Upper lobe of right lung (tissue), 1 donor: ENCODE measurements around the gene ETFRF1. TPM values are rescaled to one million over a fixed set of nuclear protein-coding genes. Genes with fewer than 3 reads are reported as not detected.

ENCODE experiments used
- ATAC-seq: fragments of 200-7000 bp; cut with Tn5 transposase; one replicate; pipeline ENCODE4 v1.9.1; 2020; ENCODE audit warnings: mild to moderate bottlenecking, moderate library complexity
- DNase-seq: peaks from one replicate; pipeline ENCODE4 v3.0.0-alpha.2; 2020
- H3K27ac ChIP-seq: fragments of 200-600 bp; one replicate; pipeline ENCODE4 v1.8.0; 2022
- H3K27me3 ChIP-seq: fragments of 200-600 bp; one replicate; pipeline ENCODE4 v1.8.0; 2022; ENCODE audit warnings: mild to moderate bottlenecking
- H3K36me3 ChIP-seq: fragments of 200-600 bp; one replicate; pipeline ENCODE4 v1.8.0; 2022
- H3K4me1 ChIP-seq: fragments of 200-600 bp; one replicate; pipeline ENCODE4 v1.8.0; 2022
- H3K4me3 ChIP-seq: fragments of 200-600 bp; one replicate; pipeline ENCODE4 v1.8.0; 2022; ENCODE audit warnings: mild to moderate bottlenecking
- H3K9me3 ChIP-seq: fragments of 200-600 bp; one replicate; pipeline ENCODE4 v1.8.0; 2022
- CTCF ChIP-seq: fragments of 200-600 bp; IDR thresholded peaks from one replicate; pipeline ENCODE4 v1.8.0; 2022; ENCODE audit warnings: antibody characterized with exemption
- intact Hi-C: fragments of 100-400 bp; cut with DNase I; formaldehyde crosslinking; loops from one replicate; pipeline ENCODE4 v1.11.0; 2022
- total RNA-seq: library from RNA; stranded (reverse); fragmentation: NEBNext Ultra II Directional; extraction: Animal tissue kit (Norgen Biotek cat#: 25700); gene quantifications from one replicate; pipeline ENCODE4 v1.2.1, GENCODE V29; 2021
- donor health status: DM: no; HTN: yes; CAD: no; lungs with severe emphysema.

The ETFRF1 gene
- total RNA-seq, 1 donor from 2014 or later = 21.9 TPM

- H3K36me3 ChIP-seq = peaks cover 1% of the 10 kb centered on the region
- H3K4me1 ChIP-seq = peaks cover 15% of the 10 kb centered on the region
- DNase-seq = no peak
- no peaks in the 10 kb centered on the region for H3K9me3 ChIP-seq
- intact Hi-C loops = no loop called here
- H3K27me3 ChIP-seq = no peaks in the 10 kb centered on the region
- TF ChIP-seq CTCF = no peak
- no peak for ATAC-seq
- no peak overlapping the region for H3K27ac ChIP-seq
- H3K4me3 ChIP-seq = no peak overlapping the region
Observed at GRCh38 chr12:25197608-25198007, 2.6 kb downstream of the ETFRF1 start.

- intact Hi-C loops = no loop called here
- H3K4me3 ChIP-seq = no peak overlapping the region
- no peak overlapping the region for H3K27ac ChIP-seq
- no peak for DNase-seq
- H3K27me3 ChIP-seq = no peaks in the 10 kb centered on the region
- no peak for TF ChIP-seq CTCF
- peaks cover 17% of the 10 kb centered on the region for H3K36me3 ChIP-seq
- H3K4me1 ChIP-seq = peaks cover 8% of the 10 kb centered on the region
- H3K9me3 ChIP-seq = no peaks in the 10 kb centered on the region
- ATAC-seq = no peak
Observed at GRCh38 chr12:25200703-25201102, 5.7 kb downstream of the ETFRF1 start.

GRCh38 chr12:25202137-25202536 is 7.1 kb downstream of the ETFRF1 start:
- no peak for ATAC-seq
- Histone ChIP-seq H3K4me1 (no peaks in the 10 kb centered on the region), H3K9me3 (no peaks in the 10 kb centered on the region), H3K4me3 (no peak overlapping the region), H3K36me3 (peaks cover 28% of the 10 kb centered on the region), H3K27me3 (no peaks in the 10 kb centered on the region), H3K27ac (no peak overlapping the region)
- TF ChIP-seq CTCF = no peak
- DNase-seq = no peak
- intact Hi-C loops = no loop called here

- TF ChIP-seq CTCF = no peak
- intact Hi-C loops = no loop called here
- peaks cover 50% of the 10 kb centered on the region for H3K36me3 ChIP-seq
Observed at GRCh38 chr12:25207411-25207810, 12.4 kb downstream of the ETFRF1 start.

GRCh38 chr12:25207846-25208245 is 12.8 kb downstream of the ETFRF1 start:
- no peak overlapping the region for H3K27ac ChIP-seq
- no peaks in the 10 kb centered on the region for H3K27me3 ChIP-seq
- ATAC-seq (no peak), DNase-seq (no peak)
- no peak for TF ChIP-seq CTCF
- H3K36me3 ChIP-seq = peaks cover 46% of the 10 kb centered on the region
- no peaks in the 10 kb centered on the region for H3K9me3 ChIP-seq
- no peaks in the 10 kb centered on the region for H3K4me1 ChIP-seq
- H3K4me3 ChIP-seq = no peak overlapping the region
- intact Hi-C loops = no loop called here

More at GRCh38 chr12:25207411-25207810, 12.4 kb downstream of the ETFRF1 start:
- ATAC-seq (no peak), DNase-seq (no peak)
- no peak overlapping the region for H3K27ac ChIP-seq
- H3K9me3 ChIP-seq = no peaks in the 10 kb centered on the region
- H3K4me3 ChIP-seq = no peak overlapping the region
- no peaks in the 10 kb centered on the region for H3K27me3 ChIP-seq
- no peaks in the 10 kb centered on the region for H3K4me1 ChIP-seq

GRCh38 chr12:25208554-25208953 is 13.5 kb downstream of the ETFRF1 start:
- no peaks in the 10 kb centered on the region for H3K4me1 ChIP-seq
- no peak overlapping the region for H3K27ac ChIP-seq
- H3K9me3 ChIP-seq = no peaks in the 10 kb centered on the region
- DNase-seq (no peak), ATAC-seq (no peak)
- H3K36me3 ChIP-seq = peaks cover 45% of the 10 kb centered on the region
- intact Hi-C loops = no loop called here
- no peak for TF ChIP-seq CTCF
- H3K4me3 ChIP-seq = no peak overlapping the region
- H3K27me3 ChIP-seq = no peaks in the 10 kb centered on the region
